ENCODE measurements around the gene VEGFC.

- TF ChIP-seq POLR2A (IDR thresholded peaks at IDR 0.05; ENCODE audit: low read depth, low read length) (no peak), POLR2AphosphoS5 (IDR thresholded peaks at IDR 0.05; ENCODE audit: low read depth, low read length) (no peak), SPI1 (IDR thresholded peaks at IDR 0.05; ENCODE audit: low read depth, low read length) (no peak), TAF1 (IDR thresholded peaks at IDR 0.05; ENCODE audit: low read depth, low read length) (no peak)
Observed at GRCh38 chr4:176805155-176805554, 12.4 kb upstream of the VEGFC start.

Data from GM12891 (cell line).